Tibial nerve (tissue), 4 donors: ENCODE measurements around the gene TTLL13. TPM values are rescaled to one million over a fixed set of nuclear protein-coding genes. Genes with fewer than 3 reads are reported as not detected.
A peak's percentile ranks its signal among the peaks of the same experiment; 100 is the strongest.
"Not testable (repeated sequence)": the region's sequence is repeated elsewhere in the genome, so short reads cannot be mapped to it uniquely, and the experiment has no call there.

Experiments
- DNase-seq, 2 donors: peaks; one replicate each; pipeline ENCODE4 v3.0.0-alpha.2; 2019; ENCODE audit warnings: low spot score in 2 of 2
- H3K27ac ChIP-seq, 4 donors: fragments of 200-600 bp; sonication (generic) in 3 of 4; one replicate each; pipeline ENCODE4 v1.5.1; 2017 to 2019; ENCODE audit warnings: mild to moderate bottlenecking in 1 of 4
- H3K27me3 ChIP-seq, 2 donors: fragments of 200-600 bp; sonication (generic) in 1 of 2; one replicate each; pipeline versions ENCODE4 v1.5.1 to v1.6.0; 2017 to 2019
- H3K36me3 ChIP-seq, 3 donors: fragments of 200-600 bp; sonication (generic); one replicate each; pipeline ENCODE4 v1.5.1; 2018 to 2019
- H3K4me1 ChIP-seq, 4 donors: fragments of 200-600 bp; sonication (generic) in 3 of 4; one replicate each; pipeline ENCODE4 v1.5.1; 2017 to 2019
- H3K4me3 ChIP-seq, 4 donors: fragments of 200-600 bp; sonication (generic) in 3 of 4; one replicate each; pipeline ENCODE4 v1.5.1; 2017 to 2019; ENCODE audit warnings: mild to moderate bottlenecking in 1 of 4, moderate library complexity in 1 of 4
- H3K9me3 ChIP-seq, 4 donors: fragments of 200-600 bp; sonication (generic) in 3 of 4; one replicate each; pipeline ENCODE4 v1.5.1; 2017 to 2019
- EP300 ChIP-seq, 2 donors: sonication (generic); formaldehyde crosslinking; IDR thresholded peaks; one replicate each; pipeline ENCODE4 v1.6.1; 2017; ENCODE audit warnings: antibody characterized with exemption in 2 of 2, mild to moderate bottlenecking in 1 of 2
- POLR2A ChIP-seq, 2 donors: fragments of 450-650 bp; IDR thresholded peaks; one replicate each; pipeline ENCODE4 v1.6.1; 2017; ENCODE audit warnings: antibody characterized with exemption in 2 of 2, mild to moderate bottlenecking in 2 of 2, moderate library complexity in 2 of 2
- WGBS, 2 donors: methylation state at CpG; one replicate each; pipeline ENCODE4 v1.1.5; 2018; 5-methylcytosine and 5-hydroxymethylcytosine counted together
- total RNA-seq, 4 donors: library from RNA; depleted of rRNA; stranded (reverse); fragments of >200 nt; gene quantifications; one replicate each; pipeline ENCODE4 v1.1.0, GENCODE V29; 2016
- TF ChIP-seq, protein P1 (sequence below), 5 experiments: fragments of 200-600 bp in 3 of 5; fragments of 450-650 bp in 2 of 5; sonication (generic) in 3 of 5; IDR thresholded peaks; one replicate each; pipeline ENCODE4 v1.5.1; 2016 to 2019; ENCODE audit warnings: antibody characterized with exemption in 5 of 5, mild to moderate bottlenecking in 3 of 5, moderate library complexity in 2 of 5

Gene TTLL13
- total RNA-seq, 4 donors from 2014 or later, result 0.60 TPM; not detected in 3

DNA sequence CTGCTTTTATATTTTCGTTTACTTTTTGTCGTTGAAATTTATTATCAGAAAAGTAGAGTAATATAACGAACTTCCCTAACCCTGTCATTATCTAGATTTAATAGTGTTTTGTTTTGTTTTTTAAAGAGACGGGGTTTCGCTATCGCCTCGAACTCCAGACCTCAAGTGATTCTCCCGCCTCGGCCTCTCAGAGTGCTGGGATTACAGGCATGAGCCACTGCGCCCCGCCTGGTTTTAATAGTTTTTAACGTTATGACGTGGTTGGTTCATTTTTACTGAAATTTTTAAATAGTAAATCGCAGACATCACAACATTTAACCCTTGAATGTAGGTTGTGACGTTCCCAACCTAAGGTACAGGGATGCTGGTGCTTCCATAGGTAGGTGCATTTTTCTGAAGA lies 17.1 kb downstream of the TTLL13 start:
- peak overlapping the region; percentile 64 to 85 (median 80) for H3K4me3 ChIP-seq
- peak overlapping the region; percentile 84 to 95 (median 93) for H3K27ac ChIP-seq
- no peaks in the 10 kb centered on the region for H3K9me3 ChIP-seq
- WGBS, 2 donors, result 5 to 7% methylated on average over 15 of the region's 15 CpGs
- no peak for DNase-seq
- peaks cover 0 to 52% (median 43%) of the 10 kb centered on the region in 4 donors for H3K4me1 ChIP-seq
- H3K27me3 ChIP-seq, result no peaks in the 10 kb centered on the region
- no peak for TF ChIP-seq POLR2A (IDR thresholded peaks at IDR 0.05)
- peaks cover 0 to 34% (median 10%) of the 10 kb centered on the region in 3 donors for H3K36me3 ChIP-seq

DNA sequence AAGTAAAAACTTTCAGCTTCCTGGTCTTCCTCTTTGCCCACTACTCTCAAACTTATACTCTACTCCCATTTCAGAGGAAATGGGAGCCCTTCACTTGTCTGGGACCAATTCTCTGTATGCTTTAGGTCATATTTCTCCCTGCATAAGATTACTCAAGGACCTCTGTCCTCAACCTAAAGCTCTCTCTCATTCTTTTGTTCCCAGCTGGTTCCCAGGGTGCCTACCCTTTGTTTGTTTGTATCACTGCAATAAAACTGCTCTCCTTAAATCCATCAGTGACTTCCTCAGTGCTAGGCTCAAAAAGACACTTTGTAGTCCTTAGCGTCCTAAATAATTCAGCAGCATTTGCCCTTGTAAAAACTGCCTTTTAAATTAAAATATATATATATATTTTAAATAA lies 19.1 kb downstream of the TTLL13 start:
- Histone ChIP-seq H3K36me3 (peaks cover 0 to 53% (median 12%) of the 10 kb centered on the region in 3 donors), H3K4me3 (no peak overlapping the region), H3K27ac (no peak overlapping the region), H3K27me3 (no peaks in the 10 kb centered on the region), H3K9me3 (no peaks in the 10 kb centered on the region), H3K4me1 (peaks cover 0 to 61% (median 43%) of the 10 kb centered on the region in 4 donors)
- DNase-seq, result no peak
- TF ChIP-seq, protein P1, sequence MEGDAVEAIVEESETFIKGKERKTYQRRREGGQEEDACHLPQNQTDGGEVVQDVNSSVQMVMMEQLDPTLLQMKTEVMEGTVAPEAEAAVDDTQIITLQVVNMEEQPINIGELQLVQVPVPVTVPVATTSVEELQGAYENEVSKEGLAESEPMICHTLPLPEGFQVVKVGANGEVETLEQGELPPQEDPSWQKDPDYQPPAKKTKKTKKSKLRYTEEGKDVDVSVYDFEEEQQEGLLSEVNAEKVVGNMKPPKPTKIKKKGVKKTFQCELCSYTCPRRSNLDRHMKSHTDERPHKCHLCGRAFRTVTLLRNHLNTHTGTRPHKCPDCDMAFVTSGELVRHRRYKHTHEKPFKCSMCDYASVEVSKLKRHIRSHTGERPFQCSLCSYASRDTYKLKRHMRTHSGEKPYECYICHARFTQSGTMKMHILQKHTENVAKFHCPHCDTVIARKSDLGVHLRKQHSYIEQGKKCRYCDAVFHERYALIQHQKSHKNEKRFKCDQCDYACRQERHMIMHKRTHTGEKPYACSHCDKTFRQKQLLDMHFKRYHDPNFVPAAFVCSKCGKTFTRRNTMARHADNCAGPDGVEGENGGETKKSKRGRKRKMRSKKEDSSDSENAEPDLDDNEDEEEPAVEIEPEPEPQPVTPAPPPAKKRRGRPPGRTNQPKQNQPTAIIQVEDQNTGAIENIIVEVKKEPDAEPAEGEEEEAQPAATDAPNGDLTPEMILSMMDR (IDR thresholded peaks at IDR 0.05), result no peak
- TF ChIP-seq POLR2A (IDR thresholded peaks at IDR 0.05) (no peak), EP300 (IDR thresholded peaks at IDR 0.05) (no peak)
- 19 to 33% methylated on average over 1 of the region's 1 CpG for WGBS, 2 donors

DNA sequence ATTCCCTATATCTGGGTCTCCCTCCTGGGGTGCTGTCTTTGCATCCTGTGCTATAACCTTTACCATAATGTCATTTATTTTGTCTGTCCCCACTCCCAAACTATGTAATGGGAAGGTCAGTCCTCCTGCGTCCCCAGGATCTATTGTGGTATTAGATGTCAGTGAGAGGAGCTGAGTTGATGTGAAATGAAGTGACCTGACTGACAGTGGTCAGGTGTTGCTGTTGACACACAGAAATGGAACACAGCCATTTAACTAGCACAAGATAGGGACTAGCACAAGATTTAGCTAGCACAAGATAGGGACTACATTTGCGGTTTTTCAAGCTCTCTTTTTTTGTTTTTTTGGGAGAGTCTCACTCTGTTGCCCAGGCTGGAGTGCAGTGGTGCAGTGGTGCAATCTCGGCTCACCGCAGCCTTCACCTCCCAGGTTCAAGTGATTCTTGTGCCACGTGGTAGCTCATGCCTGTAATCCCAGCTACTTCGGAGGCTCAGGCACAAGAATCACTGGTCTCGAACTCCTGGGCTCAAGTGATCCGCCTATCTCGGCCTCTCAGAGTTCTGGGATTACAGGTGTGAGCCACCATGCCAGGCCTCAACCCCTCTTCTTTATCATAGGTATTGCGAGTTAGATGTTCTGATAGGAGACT lies 21.3 kb downstream of the TTLL13 start:
- H3K27me3 ChIP-seq, result no peaks in the 10 kb centered on the region
- peaks cover 0 to 52% (median 34%) of the 10 kb centered on the region in 4 donors for H3K4me1 ChIP-seq
- TF ChIP-seq POLR2A (IDR thresholded peaks at IDR 0.05), result no peak
- TF ChIP-seq, protein P1 (IDR thresholded peaks at IDR 0.05), result no peak
- no peak for TF ChIP-seq EP300 (IDR thresholded peaks at IDR 0.05)
- DNase-seq, result no peak
- no peak overlapping the region for H3K27ac ChIP-seq
- H3K4me3 ChIP-seq, result no peak overlapping the region
- 89 to 92% methylated on average over 10 of the region's 10 CpGs for WGBS, 2 donors
- H3K36me3 ChIP-seq, result peaks cover 0 to 75% (median 12%) of the 10 kb centered on the region in 3 donors
- H3K9me3 ChIP-seq, result no peaks in the 10 kb centered on the region

DNA sequence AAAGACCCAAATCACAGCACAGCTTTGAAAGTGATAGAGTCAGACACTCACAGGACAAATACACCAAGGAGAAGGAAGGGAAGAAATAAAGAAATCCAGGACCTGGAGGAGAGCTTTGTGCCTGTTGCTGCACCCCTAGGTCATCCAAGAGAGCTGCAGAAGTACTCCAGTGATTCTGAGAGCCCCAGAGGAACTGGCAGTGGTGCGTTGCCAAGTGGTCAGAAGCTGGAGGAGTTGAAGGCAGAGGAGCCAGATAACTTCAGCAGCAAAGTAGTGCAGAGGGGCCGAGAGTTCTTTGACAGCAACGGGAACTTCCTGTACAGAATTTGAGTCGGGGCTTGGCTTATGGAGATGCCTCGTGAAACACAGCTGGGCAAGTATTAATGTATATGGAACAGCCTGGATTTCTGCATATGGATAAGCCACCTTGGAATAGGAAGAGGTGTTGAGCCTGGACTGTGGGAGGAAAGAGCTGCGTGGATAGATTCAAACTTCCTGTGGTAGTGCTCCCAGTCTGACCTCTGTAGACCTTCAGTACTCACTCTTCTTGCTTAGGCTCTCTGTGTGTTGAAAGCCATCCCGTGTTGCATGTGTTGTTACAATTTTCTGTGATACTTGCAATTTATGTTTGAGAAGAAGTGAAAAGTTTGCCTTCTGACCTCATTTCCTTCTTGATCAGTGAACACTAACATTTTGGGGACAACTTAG lies 22.3 kb downstream of the TTLL13 start:
- Histone ChIP-seq H3K4me1 (peaks cover 0 to 49% (median 32%) of the 10 kb centered on the region in 4 donors), H3K36me3 (peaks cover 0 to 84% (median 12%) of the 10 kb centered on the region in 3 donors)
- WGBS, 2 donors, result 68 to 71% methylated on average over 7 of the region's 7 CpGs

DNA sequence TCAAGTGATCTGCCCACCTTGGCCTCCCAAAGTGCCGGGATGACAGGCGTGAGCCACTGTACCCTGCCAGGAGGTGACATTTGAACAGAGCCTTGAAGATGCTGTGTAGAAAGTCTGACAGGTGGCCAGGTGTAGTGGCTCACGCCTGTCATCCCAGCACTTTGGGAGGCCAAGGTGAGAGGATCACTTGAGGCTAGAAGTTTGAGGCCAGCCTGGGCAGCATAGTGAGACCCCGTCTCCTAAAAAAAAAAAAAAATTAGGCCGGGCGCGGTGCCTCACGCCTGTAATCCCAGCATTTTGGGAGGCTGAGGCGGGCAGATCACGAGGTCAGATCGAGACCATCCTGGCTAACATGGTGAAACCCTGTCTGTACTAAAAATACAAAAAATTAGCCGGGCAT lies 29.1 kb downstream of the TTLL13 start:
- not testable (repeated sequence) for H3K27ac ChIP-seq, H3K27me3 ChIP-seq, H3K4me3 ChIP-seq, H3K9me3 ChIP-seq, H3K4me1 ChIP-seq, DNase-seq
- WGBS, 2 donors, result 96 to 97% methylated on average over 12 of the region's 12 CpGs
- H3K36me3 ChIP-seq, result peaks cover 0 to 31% (median 0%) of the 10 kb centered on the region in 3 donors

More for the DNA sequence above, 22.3 kb downstream of the TTLL13 start:
- no peak for DNase-seq
- Histone ChIP-seq H3K9me3 (no peaks in the 10 kb centered on the region), H3K27ac (no peak overlapping the region), H3K4me3 (no peak overlapping the region), H3K27me3 (no peaks in the 10 kb centered on the region)
- no peak for TF ChIP-seq POLR2A (IDR thresholded peaks at IDR 0.05)
- TF ChIP-seq, protein P1 (IDR thresholded peaks at IDR 0.05), result no peak
- TF ChIP-seq EP300 (IDR thresholded peaks at IDR 0.05), result no peak

DNA sequence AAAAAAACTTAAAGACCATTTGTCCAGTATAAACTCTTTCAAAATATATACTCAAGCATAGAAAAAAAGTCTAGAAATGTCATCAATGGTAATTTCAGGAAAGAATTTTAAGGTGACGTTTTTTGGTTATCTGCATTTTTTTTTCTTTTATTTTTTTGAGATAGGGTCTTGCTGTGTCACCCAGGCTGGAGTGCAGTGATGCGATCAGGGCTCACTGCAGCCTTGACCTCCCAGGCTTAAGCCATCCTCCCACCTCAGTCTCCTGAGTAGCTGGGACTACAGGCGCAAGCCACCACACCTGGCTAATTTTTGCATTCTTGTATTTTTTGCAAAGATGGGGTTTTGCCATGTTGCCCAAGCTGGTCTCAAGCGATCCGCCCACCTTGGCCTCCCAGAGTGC lies 31.4 kb downstream of the TTLL13 start:
- H3K9me3 ChIP-seq, H3K4me3 ChIP-seq, H3K27ac ChIP-seq, H3K4me1 ChIP-seq, H3K27me3 ChIP-seq, DNase-seq: not testable (repeated sequence)
- WGBS, 2 donors, result 89 to 90% methylated on average over 5 of the region's 5 CpGs
- H3K36me3 ChIP-seq, result peaks cover 0 to 17% (median 0%) of the 10 kb centered on the region in 3 donors

DNA sequence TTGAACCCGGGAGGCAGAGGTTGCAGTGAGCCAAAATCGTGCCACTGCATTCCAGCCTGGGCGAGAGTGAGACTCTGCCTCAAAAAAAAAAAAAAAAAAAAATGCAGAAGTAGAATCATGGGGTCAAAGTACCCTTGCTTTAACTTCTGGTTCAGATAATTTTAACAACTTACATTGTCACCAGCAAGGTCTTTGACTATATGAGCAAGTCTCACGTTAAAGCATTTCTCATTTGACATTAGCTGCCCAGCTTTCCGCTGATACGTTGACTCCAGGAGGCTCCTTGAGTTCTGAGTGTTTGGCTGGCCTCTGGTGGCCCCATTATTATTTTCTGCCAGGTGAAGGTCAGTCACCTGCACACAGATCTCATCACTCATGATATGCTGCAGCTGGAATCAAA lies 32.3 kb downstream of the TTLL13 start:
- not testable (repeated sequence) for H3K36me3 ChIP-seq, H3K27ac ChIP-seq, H3K9me3 ChIP-seq, H3K4me1 ChIP-seq, DNase-seq, H3K4me3 ChIP-seq, H3K27me3 ChIP-seq
- 71 to 78% methylated on average over 6 of the region's 6 CpGs for WGBS, 2 donors
